ENCODE results near the gene SH3RF3.
"Not testable (repeated sequence)": the region's sequence is repeated elsewhere in the genome, so short reads cannot be mapped to it uniquely, and the experiment has no call there.

Gene SH3RF3

GRCh38 chr2:109521233-109522062 is 392.4 kb downstream of the SH3RF3 start:
- no peak for DNase-seq (ENCODE audit: low read depth in 2 of 2)

- no peak for DNase-seq (ENCODE audit: low read depth in 2 of 2)
These were observed 393.0 kb downstream of the SH3RF3 start for GRCh38 chr2:109522063-109522374.

- no peak for DNase-seq (ENCODE audit: low read depth in 2 of 2)
These were observed 394.1 kb downstream of the SH3RF3 start for GRCh38 chr2:109523121-109523520.

- DNase-seq (ENCODE audit: low read depth in 2 of 2) = no peak
These were observed 394.7 kb downstream of the SH3RF3 start for GRCh38 chr2:109523536-109524361.

GRCh38 chr2:109525836-109526235 is 396.8 kb downstream of the SH3RF3 start:
- no peak for DNase-seq (ENCODE audit: low read depth in 2 of 2)

GRCh38 chr2:109526442-109526970 is 397.5 kb downstream of the SH3RF3 start:
- no peak for DNase-seq (ENCODE audit: low read depth in 2 of 2)

GRCh38 chr2:109527079-109527478 is 398.1 kb downstream of the SH3RF3 start:
- no peak for DNase-seq (ENCODE audit: low read depth in 2 of 2)

- no peak for DNase-seq (ENCODE audit: low read depth in 2 of 2)
These were observed 399.1 kb downstream of the SH3RF3 start for GRCh38 chr2:109527846-109528705.

- DNase-seq (ENCODE audit: low read depth in 2 of 2) = no peak
These were observed 400.0 kb downstream of the SH3RF3 start for GRCh38 chr2:109528811-109529501.

- no peak for DNase-seq (ENCODE audit: low read depth in 2 of 2)
These were observed 400.8 kb downstream of the SH3RF3 start for GRCh38 chr2:109529532-109530449.

GRCh38 chr2:109530712-109531111 is 401.7 kb downstream of the SH3RF3 start:
- DNase-seq (ENCODE audit: low read depth in 2 of 2) = no peak

- no peak for DNase-seq (ENCODE audit: low read depth in 2 of 2)
These were observed 402.2 kb downstream of the SH3RF3 start for GRCh38 chr2:109531221-109531620.

GRCh38 chr2:109531896-109532727 is 403.1 kb downstream of the SH3RF3 start:
- no peak for DNase-seq (ENCODE audit: low read depth in 2 of 2)

- no peak for DNase-seq (ENCODE audit: low read depth in 2 of 2)
These were observed 403.7 kb downstream of the SH3RF3 start for GRCh38 chr2:109532728-109533076.

- DNase-seq (ENCODE audit: low read depth in 2 of 2) = no peak
These were observed 404.8 kb downstream of the SH3RF3 start for GRCh38 chr2:109533823-109534222.

GRCh38 chr2:109535217-109535946 is 406.4 kb downstream of the SH3RF3 start:
- DNase-seq (ENCODE audit: low read depth in 2 of 2) = no peak

- DNase-seq (ENCODE audit: low read depth in 2 of 2) = not testable (repeated sequence)
These were observed 407.6 kb downstream of the SH3RF3 start for GRCh38 chr2:109536556-109536955.

- DNase-seq (ENCODE audit: low read depth in 2 of 2) = no peak
These were observed 408.7 kb downstream of the SH3RF3 start for GRCh38 chr2:109537565-109538222.

Measured in stimulated activated CD4-positive, alpha-beta T cell treated with anti-CD3 and anti-CD28 coated beads, Interleukin-1b, Interleukin-23, amount 100 ng/mL, for 1 hour (primary cell).